Activated B cell treated with CpG ODN at 0.5 μM for 24 hours (primary cell): Measurements from ENCODE around the gene NEAT1. TPM values are rescaled to one million over a fixed set of nuclear protein-coding genes. Genes with fewer than 3 reads are reported as not detected.
A peak's percentile ranks its signal among the peaks of the same experiment; 100 is the strongest.

Source experiments
- ATAC-seq: fragments of 200-7000 bp; cut with Tn5 transposase; one replicate; pipeline ENCODE4 v1.10.0; 2021; ENCODE audit warnings: low read depth, mild to moderate bottlenecking, moderate library complexity
- CTCF ChIA-PET: fragments of 350-600 bp; sonication (Branson Sonifier 250); formaldehyde crosslinking; loops from one replicate; lab custom pipeline; 2021; ENCODE audit warnings: antibody characterized with exemption; lab: Charles Lee
- POLR2A ChIA-PET: fragments of 350-600 bp; sonication (Branson Sonifier 250); formaldehyde crosslinking; loops from one replicate; lab custom pipeline; 2021; ENCODE audit warnings: antibody characterized with exemption; lab: Charles Lee
- DNase-seq: peaks from one replicate; pipeline ENCODE4 v3.0.0; 2022
- H3K27ac Mint-ChIP-seq: one replicate; pipeline ENCODE4 v1.8.0; 2020; ENCODE audit warnings: mixed read lengths
- H3K27me3 Mint-ChIP-seq: one replicate; pipeline ENCODE4 v1.8.0; 2021; ENCODE audit warnings: mixed read lengths
- H3K36me3 Mint-ChIP-seq: one replicate; pipeline ENCODE4 v1.8.0; 2021; ENCODE audit warnings: low read depth, mixed read lengths
- H3K4me1 Mint-ChIP-seq: one replicate; pipeline ENCODE4 v1.8.0; 2021; ENCODE audit warnings: mixed read lengths
- H3K4me3 Mint-ChIP-seq: one replicate; pipeline ENCODE4 v1.8.0; 2020; ENCODE audit warnings: mild to moderate bottlenecking, mixed read lengths
- H3K9me3 Mint-ChIP-seq: one replicate; pipeline ENCODE4 v1.8.0; 2020; ENCODE audit warnings: mixed read lengths
- CTCF ChIP-seq: fragments of 200-600 bp; IDR thresholded peaks from one replicate; pipeline ENCODE4 v1.8.0; 2022; ENCODE audit warnings: antibody characterized with exemption, mild to moderate bottlenecking
- intact Hi-C: fragments of 100-400 bp; cut with micrococcal nuclease; formaldehyde crosslinking; loops from one replicate; pipeline ENCODE4 v1.15.1; 2024
- total RNA-seq: library from RNA; stranded (reverse); gene quantifications from 2 replicates; pipeline ENCODE4 v1.2.3, GENCODE V29; 2022

Gene NEAT1
- total RNA-seq, 1 donor from 2014 or later: 699 TPM

- peaks cover 48% of the 10 kb centered on the region for H3K4me1 Mint-ChIP-seq
- no peaks in the 10 kb centered on the region for H3K9me3 Mint-ChIP-seq
- no peak for ATAC-seq
- no peak for TF ChIP-seq CTCF
- CTCF ChIA-PET: no interaction called here
- POLR2A ChIA-PET: interaction anchor here (0.8 to 18.2 kb wide), 7 partner anchors 11 to 114 kb away, joined by 3 to 457 read pairs (median 5); partner anchors contain the start of genes MALAT1 and NEAT1
- no peak overlapping the region for H3K4me3 Mint-ChIP-seq
- intact Hi-C loops: no loop called here
- H3K27me3 Mint-ChIP-seq: no peaks in the 10 kb centered on the region
- peak overlapping the region; percentile 70 for H3K27ac Mint-ChIP-seq
- H3K36me3 Mint-ChIP-seq: peaks cover 70% of the 10 kb centered on the region
- DNase-seq: no peak
Measured at GRCh38 chr11:65392186-65392829, 30.3 kb upstream of the NEAT1 start.

GRCh38 chr11:65392899-65393298 is 29.7 kb upstream of the NEAT1 start:
- Mint-ChIP-seq H3K4me3 (no peak overlapping the region), H3K9me3 (no peaks in the 10 kb centered on the region), H3K27ac (peak overlapping the region; percentile 32), H3K36me3 (peaks cover 71% of the 10 kb centered on the region), H3K27me3 (no peaks in the 10 kb centered on the region), H3K4me1 (peaks cover 42% of the 10 kb centered on the region)
- ChIA-PET POLR2A (interaction anchor here (0.8 to 18.2 kb wide), 5 partner anchors 15 to 114 kb away, joined by 3 to 457 read pairs (median 5); partner anchors contain the start of genes MALAT1 and NEAT1), CTCF (no interaction called here)
- TF ChIP-seq CTCF: no peak
- intact Hi-C loops: no loop called here
- DNase-seq (no peak), ATAC-seq (no peak)

GRCh38 chr11:65393513-65394079 is 29.0 kb upstream of the NEAT1 start:
- H3K4me1 Mint-ChIP-seq: peaks cover 35% of the 10 kb centered on the region
- H3K9me3 Mint-ChIP-seq: no peaks in the 10 kb centered on the region
- no peak for DNase-seq
- intact Hi-C loops: no loop called here
- no peak overlapping the region for H3K4me3 Mint-ChIP-seq
- no peak for ATAC-seq
- peaks cover 73% of the 10 kb centered on the region for H3K36me3 Mint-ChIP-seq
- no peak overlapping the region for H3K27ac Mint-ChIP-seq
- no peaks in the 10 kb centered on the region for H3K27me3 Mint-ChIP-seq
- no peak for TF ChIP-seq CTCF
- ChIA-PET CTCF (no interaction called here), POLR2A (interaction anchor here (0.6 to 18.2 kb wide), 4 partner anchors 14 to 109 kb away, joined by 3 to 457 read pairs (median 4); partner anchors contain the start of genes MALAT1 and NEAT1)

GRCh38 chr11:65394125-65394536 is 28.5 kb upstream of the NEAT1 start:
- Mint-ChIP-seq H3K27me3 (no peaks in the 10 kb centered on the region), H3K27ac (no peak overlapping the region), H3K9me3 (no peaks in the 10 kb centered on the region), H3K4me1 (peaks cover 31% of the 10 kb centered on the region), H3K4me3 (no peak overlapping the region), H3K36me3 (peaks cover 72% of the 10 kb centered on the region)
- ChIA-PET CTCF (no interaction called here), POLR2A (interaction anchor here (0.6 to 18.2 kb wide), 2 partner anchors 14 to 25 kb away, joined by 3 to 457 read pairs; partner anchors contain the start of gene NEAT1)
- no peak for TF ChIP-seq CTCF
- no peak for DNase-seq
- ATAC-seq: no peak
- intact Hi-C loops: no loop called here

- intact Hi-C loops: no loop called here
- H3K27me3 Mint-ChIP-seq: no peaks in the 10 kb centered on the region
- no peaks in the 10 kb centered on the region for H3K9me3 Mint-ChIP-seq
- no peak overlapping the region for H3K27ac Mint-ChIP-seq
- ChIA-PET CTCF (no interaction called here), POLR2A (interaction anchor here (0.7 kb wide), 1 partner anchor 12 kb away, joined by 7 read pairs; no protein-coding TSS in a partner anchor)
- peaks cover 12% of the 10 kb centered on the region for H3K4me1 Mint-ChIP-seq
- DNase-seq: no peak
- H3K4me3 Mint-ChIP-seq: no peak overlapping the region
- TF ChIP-seq CTCF: no peak
- peaks cover 71% of the 10 kb centered on the region for H3K36me3 Mint-ChIP-seq
- ATAC-seq: no peak
Measured at GRCh38 chr11:65395961-65396530, 26.6 kb upstream of the NEAT1 start.
